ENCODE results near the gene ZNF710.

The ZNF710 gene

GRCh38 chr15:90042356-90042755 lies 41.2 kb downstream of the ZNF710 start:
- no peak for DNase-seq

GRCh38 chr15:90042766-90043529 lies 41.8 kb downstream of the ZNF710 start:
- no peak for DNase-seq

- DNase-seq, result no peak
Measured at GRCh38 chr15:90043530-90044010, 42.4 kb downstream of the ZNF710 start.

GRCh38 chr15:90044191-90044590 lies 43.1 kb downstream of the ZNF710 start:
- DNase-seq, result no peak

GRCh38 chr15:90044916-90045371 lies 43.8 kb downstream of the ZNF710 start:
- DNase-seq, result peak; percentile 36

- DNase-seq, result no peak
Measured at GRCh38 chr15:90046289-90046688, 45.2 kb downstream of the ZNF710 start.

- no peak for DNase-seq
Measured at GRCh38 chr15:90046911-90047392, 45.8 kb downstream of the ZNF710 start.

- no peak for DNase-seq
Measured at GRCh38 chr15:90047956-90048575, 46.9 kb downstream of the ZNF710 start.

GRCh38 chr15:90049030-90049429 lies 47.9 kb downstream of the ZNF710 start:
- DNase-seq, result no peak

GRCh38 chr15:90049666-90050604 lies 48.8 kb downstream of the ZNF710 start:
- no peak for DNase-seq

- no peak for DNase-seq
Measured at GRCh38 chr15:90051874-90052273, 50.8 kb downstream of the ZNF710 start.

- DNase-seq, result no peak
Measured at GRCh38 chr15:90053685-90054466, 52.8 kb downstream of the ZNF710 start.

- DNase-seq, result no peak
Measured at GRCh38 chr15:90054618-90055097, 53.5 kb downstream of the ZNF710 start.

GRCh38 chr15:90055182-90055581 lies 54.1 kb downstream of the ZNF710 start:
- DNase-seq, result no peak

GRCh38 chr15:90056529-90056928 lies 55.4 kb downstream of the ZNF710 start:
- no peak for DNase-seq

GRCh38 chr15:90058308-90058707 lies 57.2 kb downstream of the ZNF710 start:
- DNase-seq, result no peak

GRCh38 chr15:90058775-90059174 lies 57.7 kb downstream of the ZNF710 start:
- DNase-seq, result no peak

GRCh38 chr15:90059208-90059985 lies 58.3 kb downstream of the ZNF710 start:
- no peak for DNase-seq

GRCh38 chr15:90060797-90061196 lies 59.7 kb downstream of the ZNF710 start:
- DNase-seq, result no peak

- DNase-seq, result peak; percentile 24
Measured at GRCh38 chr15:90062023-90062442, 60.9 kb downstream of the ZNF710 start.

GRCh38 chr15:90062462-90062932 lies 61.4 kb downstream of the ZNF710 start:
- no peak for DNase-seq
